Activated CD4-positive, alpha-beta T cell treated with anti-CD3 and anti-CD28 coated beads, Interleukin-2, amount 50 U/mL, for 24 hours (primary cell): ENCODE data around the gene UBL5.
"Not testable (repeated sequence)": the region's sequence is repeated elsewhere in the genome, so short reads cannot be mapped to it uniquely, and the experiment has no call there.

Source experiments
- DNase-seq, 2 donors: peaks; one replicate each; pipeline ENCODE4 v3.0.0-alpha.2; 2020; ENCODE audit warnings: low read depth in 1 of 2, low spot score in 1 of 2

Gene UBL5

DNA sequence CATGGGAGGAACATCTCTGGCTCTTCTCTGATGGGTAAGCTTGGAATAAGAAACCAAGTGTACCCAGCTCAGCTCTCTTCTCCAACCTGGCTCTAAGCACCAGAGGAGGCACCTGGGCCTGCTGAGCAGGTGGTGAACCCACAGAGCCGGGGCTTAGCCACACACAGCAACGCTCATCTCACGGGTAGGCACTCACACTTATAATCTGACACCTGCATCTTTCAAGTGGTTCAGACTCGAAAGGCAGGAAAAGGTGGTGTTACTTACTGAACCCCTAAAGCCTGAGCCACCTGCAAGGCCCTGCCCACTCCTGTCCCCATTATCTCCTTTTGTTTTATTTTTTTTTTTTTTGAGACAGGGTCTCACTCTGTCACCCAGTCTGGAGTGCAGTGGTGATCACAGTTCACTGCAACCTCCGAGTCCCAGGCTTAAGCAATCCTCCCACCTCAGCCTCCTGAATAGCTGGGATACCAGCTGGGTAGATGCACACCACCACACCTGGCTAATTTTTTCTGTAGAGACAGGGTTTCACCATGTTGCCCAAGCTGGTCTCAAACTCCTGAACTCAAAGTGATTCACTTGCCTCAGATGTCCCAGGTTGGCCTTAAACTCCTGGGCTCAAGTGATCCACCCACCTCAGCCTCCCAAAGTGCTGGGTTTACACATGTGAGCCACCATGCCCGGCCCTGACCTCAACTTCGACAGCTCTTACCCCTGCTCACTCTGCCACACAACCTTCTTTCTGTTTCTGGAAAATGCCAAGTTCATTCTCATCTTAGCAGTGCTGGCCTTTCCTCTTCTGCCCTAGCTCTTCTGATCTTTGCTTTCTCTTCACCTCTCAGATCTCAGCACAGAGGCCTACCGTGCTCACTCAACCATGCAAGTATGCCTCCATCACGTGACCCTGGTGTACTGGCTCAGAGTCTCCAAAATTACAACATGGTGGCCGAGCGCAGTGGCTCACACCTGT, 18.6 kb upstream of the UBL5 start:
- no peak for DNase-seq

- no peak for DNase-seq
Measured at GRCh38 chr19:9811139-9811538, 16.6 kb upstream of the UBL5 start.

GRCh38 chr19:9818175-9818733, 9.5 kb upstream of the UBL5 start:
- no peak for DNase-seq

- DNase-seq: peak; percentile 100
Measured at GRCh38 chr19:9818734-9819595, 8.8 kb upstream of the UBL5 start, which contains the start of gene FBXL12. FBXL12 (minus strand) TSS chr19:9819079; CDS start chr19:9818813, 266 bp downstream.

DNA sequence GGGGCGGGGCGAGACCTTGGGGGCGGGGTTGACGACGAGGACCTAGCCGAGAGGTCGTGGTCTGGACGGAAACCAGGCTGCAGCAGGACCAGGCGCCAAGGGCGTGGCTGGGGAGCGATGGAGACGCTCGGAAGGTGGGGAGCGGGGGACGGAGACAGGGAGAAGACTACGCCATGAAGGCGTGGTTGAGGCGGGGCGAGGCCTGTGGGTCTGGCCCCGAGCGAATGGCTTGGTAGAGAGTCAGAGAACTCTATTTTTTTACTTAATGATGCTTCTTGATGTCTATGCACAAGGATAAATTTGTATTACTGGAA, 8.2 kb upstream of the UBL5 start:
- DNase-seq: no peak

- not testable (repeated sequence) for DNase-seq
Measured at GRCh38 chr19:9820034-9820433, 7.7 kb upstream of the UBL5 start.

GRCh38 chr19:9823816-9824215, 3.9 kb upstream of the UBL5 start:
- DNase-seq: no peak

GRCh38 chr19:9828551-9829063, 889 bp downstream of the UBL5 start:
- DNase-seq: no peak

DNA sequence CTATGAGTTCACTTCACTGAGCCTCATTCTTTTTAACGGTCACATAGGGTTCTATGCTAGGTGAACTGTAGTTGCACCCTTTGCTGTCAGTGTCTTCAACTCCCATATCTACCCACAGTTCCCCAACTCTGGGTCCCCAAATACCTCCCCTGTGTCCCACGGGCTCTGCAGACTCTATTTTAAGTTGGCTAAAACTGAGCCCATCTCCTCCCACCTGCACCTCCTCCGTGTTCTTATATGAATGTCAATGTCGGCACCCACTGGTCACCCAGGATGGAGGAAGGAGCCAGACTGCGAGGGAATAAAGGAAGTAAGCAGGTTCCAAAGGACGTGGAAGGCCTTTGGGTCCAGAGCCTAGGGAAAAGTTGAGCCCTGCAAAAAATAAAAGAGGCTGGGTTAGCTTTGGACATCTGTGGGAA, 6.6 kb downstream of the UBL5 start:
- no peak for DNase-seq

DNA sequence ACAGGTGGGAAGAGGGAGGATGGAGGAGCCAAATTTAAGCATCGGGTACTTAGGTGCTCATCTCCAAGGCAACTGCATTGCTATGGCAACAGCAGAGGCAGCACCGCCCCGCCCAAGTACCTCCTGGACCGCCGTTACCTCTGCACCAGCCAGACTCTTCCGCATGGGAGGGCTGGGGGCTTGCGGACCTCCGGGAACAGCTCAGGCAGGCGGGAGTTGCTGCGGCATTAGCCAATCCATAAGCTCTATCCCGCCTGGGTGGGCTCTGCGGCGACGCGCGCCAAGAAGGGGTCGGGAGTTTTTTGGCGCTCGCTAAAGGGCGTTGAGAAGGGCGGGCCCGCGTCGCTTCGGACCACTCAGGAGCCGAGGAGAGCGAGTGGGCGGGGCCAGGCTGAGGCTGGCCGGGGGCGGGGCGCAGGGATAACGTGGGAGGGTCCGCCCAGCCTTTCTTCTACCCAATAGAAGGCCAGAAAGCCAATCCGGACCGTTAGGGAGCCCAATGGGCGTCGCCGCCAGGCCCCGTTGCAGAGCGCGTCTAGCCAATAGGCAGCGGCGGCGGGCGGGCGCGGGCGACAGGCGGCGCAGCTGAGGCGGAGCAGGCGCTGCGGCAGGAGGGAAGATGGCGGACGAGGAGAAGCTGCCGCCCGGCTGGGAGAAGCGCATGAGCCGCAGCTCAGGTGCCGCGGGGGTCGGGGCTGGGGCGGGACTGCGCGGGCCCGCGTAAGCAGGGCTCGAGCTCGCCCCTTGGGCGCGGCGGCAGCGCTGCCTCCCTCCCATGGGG, 7.2 kb downstream of the UBL5 start, which contains the start of gene PIN1:
TSS of gene PIN1 (plus strand) at position 593 of the 781 bp plus-strand sequence. CDS start at position 620, 27 bp downstream.
- peak; percentile 97 to 98 for DNase-seq

DNA sequence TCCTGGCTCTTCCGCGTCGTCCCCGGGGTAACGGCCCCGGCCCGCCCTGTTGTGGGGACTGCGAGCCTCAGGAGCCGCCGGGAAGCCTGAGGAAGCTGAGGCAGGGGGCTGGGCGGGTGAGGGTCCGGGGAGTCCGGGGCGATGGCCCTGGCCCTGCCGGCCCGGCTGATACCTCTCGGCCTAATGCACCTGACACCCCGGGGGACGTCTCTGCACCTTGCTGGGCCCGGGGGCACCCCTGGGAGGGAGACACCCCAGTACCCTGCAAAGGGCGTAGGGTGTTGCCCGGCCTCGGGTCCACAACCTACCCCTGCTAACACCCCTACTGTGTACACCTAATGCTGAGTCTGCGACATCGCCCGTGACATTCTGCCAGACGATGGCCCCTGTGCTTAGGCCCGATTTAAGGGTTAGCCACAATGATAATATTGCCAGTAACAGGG, 7.8 kb downstream of the UBL5 start:
- DNase-seq: no peak

DNA sequence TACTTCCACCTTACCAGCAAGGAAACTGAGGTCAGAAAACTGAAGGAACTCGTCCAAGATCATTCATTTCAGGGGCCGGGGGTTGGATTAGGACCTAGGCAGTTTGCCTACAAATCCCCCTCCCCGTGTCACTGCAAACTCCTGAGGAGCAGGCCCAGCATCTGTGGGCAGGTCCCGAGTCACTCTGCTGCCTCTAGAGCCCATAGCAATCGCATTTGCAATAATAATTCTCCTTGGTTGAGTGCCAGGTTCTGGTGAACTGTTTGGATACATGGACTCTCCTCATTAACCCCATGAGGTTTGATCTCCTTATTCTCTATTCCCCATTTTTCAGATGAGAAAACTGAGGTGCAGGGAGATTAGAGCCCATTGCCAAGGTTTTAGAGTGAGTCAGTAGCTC, 8.3 kb downstream of the UBL5 start:
- no peak for DNase-seq

- no peak for DNase-seq
Measured at GRCh38 chr19:9838324-9838723, 10.6 kb downstream of the UBL5 start.

DNA sequence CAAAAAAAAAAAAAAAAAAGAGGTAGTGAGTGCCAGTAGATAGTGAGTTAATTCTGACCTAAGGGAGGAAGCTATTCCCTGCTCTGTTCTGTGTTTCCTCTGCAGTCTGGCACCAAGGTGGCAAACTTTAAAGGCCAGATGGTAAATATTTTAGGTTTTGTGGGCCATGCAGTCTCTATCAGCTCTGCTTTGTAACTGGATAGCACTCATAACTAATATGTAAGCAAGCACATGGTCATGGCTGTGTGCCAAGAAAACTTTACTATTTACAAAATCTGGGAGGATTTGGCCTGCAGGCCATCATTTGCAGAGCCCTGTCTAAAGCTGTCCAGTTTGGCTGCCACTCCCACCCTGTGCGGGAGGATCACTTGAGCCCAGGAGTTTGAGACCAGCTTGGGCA, 11.7 kb downstream of the UBL5 start:
- DNase-seq: no peak

- DNase-seq: no peak
Measured at GRCh38 chr19:9842834-9843625, 15.3 kb downstream of the UBL5 start.

- not testable (repeated sequence) for DNase-seq
Measured at GRCh38 chr19:9843626-9844273, 16.0 kb downstream of the UBL5 start.

- peak in 1 of 2 donors; percentile 38 for DNase-seq
Measured at GRCh38 chr19:9847087-9847671, 19.5 kb downstream of the UBL5 start.

- DNase-seq: no peak
Measured at GRCh38 chr19:9848060-9848459, 20.3 kb downstream of the UBL5 start.

- DNase-seq: no peak
Measured at GRCh38 chr19:9848762-9849161, 21.0 kb downstream of the UBL5 start.
